ENCODE data around the gene PEPD.

Gene PEPD

DNA sequence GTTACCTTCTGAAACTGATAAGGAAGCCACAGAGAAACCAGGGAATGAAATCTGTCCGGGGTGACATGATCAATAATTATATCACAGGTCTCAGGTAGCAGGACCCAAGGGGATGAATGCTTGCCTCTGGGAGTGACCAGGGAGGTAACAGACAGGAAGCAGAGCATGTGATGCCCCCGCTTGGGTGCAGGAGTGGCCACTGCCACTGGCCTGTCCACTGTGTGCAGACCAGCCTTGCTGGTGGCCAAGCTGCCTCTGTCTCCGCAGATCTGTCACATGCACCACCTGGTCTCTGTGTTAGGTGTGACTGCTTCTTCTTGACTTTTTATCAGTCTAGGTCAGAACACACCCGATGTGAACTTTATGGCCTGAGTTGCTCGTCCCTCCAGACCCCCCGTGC lies 71.8 kb downstream of the PEPD start:
- Histone ChIP-seq H3K9me3 (ENCODE audit: control insufficient read depth in 1 of 2, low read length in 2 of 2) (no peaks in the 10 kb centered on the region), H3K27me3 (ENCODE audit: low read depth, low read length) (no peaks in the 10 kb centered on the region), H3K4me3 (ENCODE audit: low read depth in 1 of 2, low read length in 2 of 2) (no peak overlapping the region), H3K4me1 (ENCODE audit: control insufficient read depth in 1 of 2, insufficient read depth in 2 of 2, low read length in 2 of 2) (no peaks in the 10 kb centered on the region), H3K36me3 (ENCODE audit: control insufficient read depth in 1 of 2, insufficient read depth in 2 of 2, low read length in 2 of 2) (peaks cover 5 to 6% of the 10 kb centered on the region in 2 donors), H3K27ac (ENCODE audit: low read length) (no peak overlapping the region)

DNA sequence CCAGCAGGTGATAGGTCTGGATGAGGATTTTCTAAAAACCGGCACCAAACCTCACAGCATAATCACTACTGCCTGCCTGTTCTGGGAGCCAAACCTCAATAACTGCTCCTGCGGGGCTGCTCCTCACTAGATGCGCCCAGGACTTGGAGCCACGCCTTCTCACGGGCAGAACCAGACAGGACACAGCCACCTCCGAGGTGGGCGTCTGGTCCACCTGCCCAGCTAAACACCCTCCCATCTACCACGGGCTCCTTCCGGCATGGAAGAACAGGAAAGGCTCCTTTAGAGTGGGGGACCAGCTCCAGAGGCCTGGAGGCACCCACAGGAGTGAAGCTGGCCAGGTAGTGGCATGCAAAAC lies 73.5 kb downstream of the PEPD start:
- no peak overlapping the region for H3K27ac ChIP-seq (ENCODE audit: low read length)
- no peaks in the 10 kb centered on the region for H3K27me3 ChIP-seq (ENCODE audit: low read depth, low read length)
- H3K9me3 ChIP-seq (ENCODE audit: control insufficient read depth in 1 of 2, low read length in 2 of 2) = no peaks in the 10 kb centered on the region
- H3K4me3 ChIP-seq (ENCODE audit: low read depth in 1 of 2, low read length in 2 of 2) = no peak overlapping the region
- H3K4me1 ChIP-seq (ENCODE audit: control insufficient read depth in 1 of 2, insufficient read depth in 2 of 2, low read length in 2 of 2) = no peaks in the 10 kb centered on the region
- peaks cover 6 to 9% of the 10 kb centered on the region in 2 donors for H3K36me3 ChIP-seq (ENCODE audit: control insufficient read depth in 1 of 2, insufficient read depth in 2 of 2, low read length in 2 of 2)

DNA sequence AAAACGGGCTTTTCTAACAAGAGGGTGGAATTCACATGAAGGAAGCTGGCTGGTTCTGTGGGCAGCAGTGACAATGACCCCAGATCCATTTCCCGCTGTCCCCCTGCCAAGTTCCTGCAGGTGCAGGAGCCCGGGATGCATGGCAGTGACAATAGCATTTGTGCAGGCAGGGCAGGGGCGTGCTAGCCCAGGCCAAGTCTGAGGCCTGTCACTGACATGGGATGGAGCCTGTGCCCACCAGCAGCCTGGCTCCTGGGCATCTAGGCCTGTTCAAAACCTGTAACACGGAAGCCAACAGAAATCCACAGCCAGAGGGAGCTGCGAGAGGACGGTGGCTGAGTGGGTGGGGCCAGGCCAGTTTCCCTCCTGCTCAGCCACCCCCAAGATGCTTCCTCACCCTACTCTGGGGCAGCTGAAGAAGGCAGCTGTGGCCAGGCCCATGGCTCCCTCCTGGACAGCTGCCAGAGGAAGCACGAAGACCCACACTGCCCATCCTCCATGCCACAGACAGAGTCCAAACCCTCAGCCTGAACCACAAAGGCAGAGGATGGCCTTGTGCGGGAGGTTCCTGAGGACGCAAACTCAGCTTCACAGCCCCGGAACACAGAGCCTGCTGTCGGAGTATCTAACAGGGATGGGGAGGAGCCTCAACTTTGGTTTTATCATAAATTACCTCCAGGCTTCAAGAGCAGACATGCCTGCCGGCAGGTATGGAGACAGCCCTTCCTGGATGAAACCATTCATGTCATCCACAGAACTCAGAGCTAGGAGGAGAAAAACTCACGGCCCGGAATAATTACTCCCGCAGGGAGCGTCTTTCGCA lies 74.0 kb downstream of the PEPD start:
- H3K9me3 ChIP-seq (ENCODE audit: control insufficient read depth in 1 of 2, low read length in 2 of 2) = no peaks in the 10 kb centered on the region
- no peaks in the 10 kb centered on the region for H3K4me1 ChIP-seq (ENCODE audit: control insufficient read depth in 1 of 2, insufficient read depth in 2 of 2, low read length in 2 of 2)
- H3K4me3 ChIP-seq (ENCODE audit: low read depth in 1 of 2, low read length in 2 of 2) = no peak overlapping the region
- H3K36me3 ChIP-seq (ENCODE audit: control insufficient read depth in 1 of 2, insufficient read depth in 2 of 2, low read length in 2 of 2) = peaks cover 6 to 9% of the 10 kb centered on the region in 2 donors
- H3K27ac ChIP-seq (ENCODE audit: low read length) = no peak overlapping the region
- no peaks in the 10 kb centered on the region for H3K27me3 ChIP-seq (ENCODE audit: low read depth, low read length)

DNA sequence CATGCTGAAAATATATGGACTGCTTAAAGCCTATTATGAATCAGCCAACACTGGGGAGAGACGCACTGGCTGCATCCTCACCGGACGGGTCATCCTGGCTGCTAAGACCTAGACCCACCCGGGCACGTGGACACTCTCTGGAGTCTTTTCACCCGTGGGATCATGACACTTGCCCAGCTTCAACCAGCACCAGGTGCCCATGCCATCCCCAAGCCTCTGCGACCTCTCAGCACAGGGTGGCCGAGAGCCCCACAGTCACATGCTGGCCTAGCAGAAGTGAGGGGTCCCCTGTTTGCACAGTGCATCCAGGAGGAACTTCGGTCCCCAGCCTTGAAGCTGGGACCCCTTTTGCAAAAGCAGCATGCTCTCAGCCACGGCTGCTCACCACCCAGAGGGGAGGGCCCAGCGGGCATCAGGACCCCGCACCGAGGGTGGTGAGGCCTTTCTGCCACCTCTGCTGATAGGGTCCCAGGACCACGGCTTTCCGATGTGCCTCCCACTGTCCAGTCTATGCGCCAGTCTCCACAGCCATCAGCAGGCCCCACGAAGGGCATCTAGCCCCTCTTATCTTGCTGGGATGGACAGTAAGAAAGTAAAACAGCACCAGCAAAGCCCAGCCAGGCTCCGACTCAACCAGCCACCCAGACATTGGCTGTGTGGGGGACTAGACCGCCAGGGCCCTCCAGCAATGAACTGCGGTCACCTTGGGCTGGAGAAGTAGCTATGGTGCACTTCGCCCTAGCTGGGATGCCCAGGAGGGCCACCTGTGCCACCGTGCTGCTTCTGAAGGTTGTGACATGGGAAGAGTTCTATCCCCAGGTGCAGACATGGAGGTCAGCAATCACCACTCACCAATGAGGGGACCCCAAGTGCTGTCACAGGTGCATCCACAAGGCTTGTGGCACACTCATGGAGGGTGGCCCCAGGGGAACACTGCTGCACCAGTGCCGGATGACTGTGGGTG lies 75.0 kb downstream of the PEPD start:
- Histone ChIP-seq H3K4me1 (ENCODE audit: control insufficient read depth in 1 of 2, insufficient read depth in 2 of 2, low read length in 2 of 2) (no peaks in the 10 kb centered on the region), H3K4me3 (ENCODE audit: low read depth in 1 of 2, low read length in 2 of 2) (no peak overlapping the region), H3K9me3 (ENCODE audit: control insufficient read depth in 1 of 2, low read length in 2 of 2) (no peaks in the 10 kb centered on the region), H3K36me3 (ENCODE audit: control insufficient read depth in 1 of 2, insufficient read depth in 2 of 2, low read length in 2 of 2) (peaks cover 6 to 9% of the 10 kb centered on the region in 2 donors), H3K27me3 (ENCODE audit: low read depth, low read length) (no peaks in the 10 kb centered on the region), H3K27ac (ENCODE audit: low read length) (no peak overlapping the region)

DNA sequence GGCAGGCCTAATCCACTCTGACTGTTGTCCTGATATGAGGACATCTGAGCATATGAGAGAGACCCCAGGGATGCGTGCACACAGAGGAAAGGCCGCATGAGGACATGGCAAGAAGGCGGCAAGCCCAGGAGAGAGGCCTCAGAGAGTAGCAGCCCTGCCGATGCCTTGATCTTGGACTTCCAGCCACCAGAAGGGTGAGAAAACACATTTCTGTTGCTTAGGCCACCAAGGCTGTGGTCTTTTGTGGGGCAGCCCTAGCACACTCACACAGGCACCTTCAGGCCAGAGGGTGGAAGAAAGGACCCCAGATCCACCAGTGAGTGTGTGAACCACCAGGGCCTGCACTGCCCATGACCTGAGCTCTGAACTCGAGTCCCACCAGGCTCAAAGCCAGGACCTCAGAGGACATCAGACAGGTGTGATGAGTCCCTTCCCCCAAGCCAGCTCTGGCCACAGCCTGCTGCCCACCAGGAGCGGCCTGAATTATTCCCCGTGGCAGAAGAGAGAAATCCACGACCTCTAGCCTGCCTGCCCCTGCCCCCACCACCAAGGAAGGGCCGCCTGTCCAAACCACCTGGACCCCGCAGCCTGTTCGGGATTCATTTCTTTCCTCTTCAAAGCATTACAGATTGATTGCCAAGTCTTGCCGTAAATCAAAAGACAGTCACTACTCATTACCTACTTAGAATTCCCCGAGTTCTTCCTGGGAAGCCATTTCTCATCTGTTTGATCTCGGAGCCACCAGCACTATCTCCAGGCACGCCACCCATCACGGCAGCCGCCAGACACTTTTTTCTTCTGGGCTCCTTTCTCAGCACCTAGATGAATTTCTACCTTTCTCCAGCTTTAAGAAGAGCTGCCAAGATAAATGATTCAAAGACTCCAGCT lies 75.9 kb downstream of the PEPD start:
- no peak overlapping the region for H3K27ac ChIP-seq (ENCODE audit: low read length)
- no peaks in the 10 kb centered on the region for H3K4me1 ChIP-seq (ENCODE audit: control insufficient read depth in 1 of 2, insufficient read depth in 2 of 2, low read length in 2 of 2)
- H3K4me3 ChIP-seq (ENCODE audit: low read depth in 1 of 2, low read length in 2 of 2) = no peak overlapping the region
- no peaks in the 10 kb centered on the region for H3K27me3 ChIP-seq (ENCODE audit: low read depth, low read length)
- no peaks in the 10 kb centered on the region for H3K9me3 ChIP-seq (ENCODE audit: control insufficient read depth in 1 of 2, low read length in 2 of 2)
- peaks cover 6 to 9% of the 10 kb centered on the region in 2 donors for H3K36me3 ChIP-seq (ENCODE audit: control insufficient read depth in 1 of 2, insufficient read depth in 2 of 2, low read length in 2 of 2)

DNA sequence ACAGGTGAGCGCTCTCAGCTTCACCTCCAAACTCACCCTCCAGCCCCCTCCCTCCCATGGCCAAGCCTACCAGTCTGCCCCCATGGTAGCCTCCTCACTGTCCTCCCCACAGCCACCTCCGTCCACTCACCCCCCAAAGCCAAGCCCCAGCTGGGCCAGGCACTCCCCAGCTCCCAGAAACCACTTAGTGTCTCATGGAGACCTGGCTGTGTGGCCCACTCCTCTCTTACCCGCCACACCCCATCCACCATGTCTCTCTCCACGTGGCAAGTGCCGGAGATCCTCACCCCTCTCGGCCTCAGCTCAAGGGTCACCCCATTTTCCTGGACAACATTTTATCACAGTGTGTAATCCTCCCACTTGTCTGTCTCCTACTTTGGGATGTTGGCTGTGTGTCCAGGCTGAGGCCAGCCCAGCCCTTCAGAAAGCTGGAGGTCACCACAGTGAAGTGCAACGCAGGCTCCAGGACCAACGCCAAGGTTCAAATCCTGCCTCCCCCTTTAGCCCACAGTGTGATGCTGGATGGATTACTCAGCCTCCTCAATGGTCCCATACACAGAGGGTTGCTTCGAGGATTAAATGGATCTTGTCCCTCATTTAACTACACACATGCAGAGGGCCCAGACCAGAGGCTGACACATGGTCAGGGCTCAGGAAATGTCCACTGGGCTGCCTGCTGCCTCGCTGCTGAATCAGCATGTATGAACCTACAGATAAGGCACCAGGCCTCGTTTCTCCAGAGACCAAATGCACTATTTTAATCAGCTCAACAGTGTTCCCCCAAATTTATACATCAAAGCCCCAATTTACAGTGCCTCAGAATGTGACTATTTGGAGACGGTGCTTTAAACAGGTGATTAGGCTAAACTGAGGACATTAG lies 76.8 kb downstream of the PEPD start:
- H3K4me1 ChIP-seq (ENCODE audit: control insufficient read depth in 1 of 2, insufficient read depth in 2 of 2, low read length in 2 of 2) = no peaks in the 10 kb centered on the region
- H3K4me3 ChIP-seq (ENCODE audit: low read depth in 1 of 2, low read length in 2 of 2) = no peak overlapping the region
- H3K27ac ChIP-seq (ENCODE audit: low read length) = no peak overlapping the region
- H3K9me3 ChIP-seq (ENCODE audit: control insufficient read depth in 1 of 2, low read length in 2 of 2) = no peaks in the 10 kb centered on the region
- H3K27me3 ChIP-seq (ENCODE audit: low read depth, low read length) = no peaks in the 10 kb centered on the region
- peaks cover 3 to 9% of the 10 kb centered on the region in 2 donors for H3K36me3 ChIP-seq (ENCODE audit: control insufficient read depth in 1 of 2, insufficient read depth in 2 of 2, low read length in 2 of 2)

DNA sequence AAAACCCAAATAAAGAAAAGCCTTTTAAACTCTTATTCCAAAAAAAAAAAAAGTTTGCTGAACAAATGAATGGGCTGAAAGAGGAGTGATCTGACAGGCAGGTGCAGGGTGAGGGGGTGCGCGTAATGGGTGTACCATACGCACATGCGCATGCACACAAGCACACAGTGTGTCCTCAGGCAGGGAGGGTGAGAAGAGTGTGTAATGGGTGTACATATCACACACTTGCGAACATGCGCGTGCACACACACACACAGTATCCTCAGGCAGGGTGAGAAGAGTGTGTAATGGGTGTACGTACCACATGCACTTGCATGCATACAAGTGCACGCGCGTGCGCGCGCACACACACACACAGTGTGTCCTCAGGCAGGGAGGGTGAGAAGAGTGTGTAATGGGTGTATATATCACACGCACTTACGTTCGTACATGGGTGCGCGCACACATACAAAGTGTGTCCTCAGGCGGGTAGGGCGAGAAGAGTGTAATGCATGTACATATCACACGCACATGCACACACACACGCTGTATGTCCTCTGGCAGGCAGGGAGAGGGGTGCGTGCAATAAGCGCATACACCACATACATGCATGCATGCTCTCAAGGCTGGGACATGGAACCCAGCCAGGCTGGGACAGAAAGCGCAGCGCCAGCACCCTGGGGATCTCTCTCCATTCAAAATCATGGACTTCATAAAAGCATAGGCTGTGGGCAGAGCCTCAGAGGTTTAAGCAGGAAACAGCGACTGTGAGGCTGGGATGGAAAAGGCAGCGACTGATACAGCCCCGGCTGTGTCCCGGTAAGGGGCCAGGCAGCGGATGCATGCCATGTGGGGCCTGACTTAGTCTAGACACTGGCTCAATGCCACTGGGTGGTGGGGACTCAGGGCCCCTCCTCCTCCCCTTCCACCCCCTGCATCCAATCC lies 77.7 kb downstream of the PEPD start:
- no peak overlapping the region for H3K27ac ChIP-seq (ENCODE audit: low read length)
- no peak overlapping the region for H3K4me3 ChIP-seq (ENCODE audit: low read depth in 1 of 2, low read length in 2 of 2)
- H3K9me3 ChIP-seq (ENCODE audit: control insufficient read depth in 1 of 2, low read length in 2 of 2) = no peaks in the 10 kb centered on the region
- peaks cover 0 to 4% of the 10 kb centered on the region in 2 donors for H3K36me3 ChIP-seq (ENCODE audit: control insufficient read depth in 1 of 2, insufficient read depth in 2 of 2, low read length in 2 of 2)
- no peaks in the 10 kb centered on the region for H3K27me3 ChIP-seq (ENCODE audit: low read depth, low read length)
- no peaks in the 10 kb centered on the region for H3K4me1 ChIP-seq (ENCODE audit: control insufficient read depth in 1 of 2, insufficient read depth in 2 of 2, low read length in 2 of 2)

DNA sequence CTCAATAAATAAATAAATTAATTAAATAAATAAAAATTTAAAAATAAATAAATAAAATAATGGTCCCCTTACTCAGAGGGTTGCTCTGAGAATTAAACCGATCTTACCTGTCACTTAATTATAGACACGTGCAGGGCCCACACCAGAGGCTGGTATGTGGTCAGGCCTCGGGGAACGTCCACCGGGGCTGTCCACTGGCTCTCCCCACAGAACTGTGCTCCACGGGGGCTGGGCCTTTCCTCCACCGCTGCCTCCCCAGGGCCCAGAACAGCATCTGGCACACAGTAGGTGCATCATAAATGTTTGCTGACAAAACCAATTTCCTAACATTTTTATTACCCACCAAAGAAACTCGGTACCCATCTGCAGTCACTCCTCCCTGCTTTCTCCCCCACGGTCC lies 78.9 kb downstream of the PEPD start:
- peaks cover 0 to 4% of the 10 kb centered on the region in 2 donors for H3K36me3 ChIP-seq (ENCODE audit: control insufficient read depth in 1 of 2, insufficient read depth in 2 of 2, low read length in 2 of 2)
- H3K4me3 ChIP-seq (ENCODE audit: low read depth in 1 of 2, low read length in 2 of 2) = no peak overlapping the region
- no peak overlapping the region for H3K27ac ChIP-seq (ENCODE audit: low read length)
- H3K9me3 ChIP-seq (ENCODE audit: control insufficient read depth in 1 of 2, low read length in 2 of 2) = no peaks in the 10 kb centered on the region
- H3K27me3 ChIP-seq (ENCODE audit: low read depth, low read length) = no peaks in the 10 kb centered on the region
- peaks cover 0 to 7% of the 10 kb centered on the region in 2 donors for H3K4me1 ChIP-seq (ENCODE audit: control insufficient read depth in 1 of 2, insufficient read depth in 2 of 2, low read length in 2 of 2)

DNA sequence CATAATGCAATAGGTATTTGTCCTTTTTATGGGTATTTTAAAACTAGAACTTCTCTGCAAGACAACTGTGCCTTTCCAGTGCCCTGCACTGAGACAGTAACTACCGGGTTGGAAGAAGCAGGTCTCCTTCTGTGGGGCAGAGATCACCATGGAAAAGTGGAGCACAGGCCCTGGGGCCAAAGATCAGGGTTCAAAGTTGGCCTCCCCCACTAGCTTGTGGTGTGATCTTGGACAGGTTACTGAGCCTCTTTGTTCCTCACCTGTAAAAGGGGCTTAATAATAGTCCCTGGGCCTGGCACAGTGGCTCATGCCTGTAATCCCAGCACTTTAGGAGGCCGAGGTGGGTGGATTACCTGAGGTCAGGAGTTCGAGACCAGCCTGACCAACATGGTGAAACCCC lies 79.8 kb downstream of the PEPD start:
- Histone ChIP-seq H3K27ac (ENCODE audit: low read length) (no peak overlapping the region), H3K36me3 (ENCODE audit: control insufficient read depth in 1 of 2, insufficient read depth in 2 of 2, low read length in 2 of 2) (peaks cover 0 to 4% of the 10 kb centered on the region in 2 donors), H3K4me3 (ENCODE audit: low read depth in 1 of 2, low read length in 2 of 2) (no peak overlapping the region), H3K9me3 (ENCODE audit: control insufficient read depth in 1 of 2, low read length in 2 of 2) (no peaks in the 10 kb centered on the region), H3K4me1 (ENCODE audit: control insufficient read depth in 1 of 2, insufficient read depth in 2 of 2, low read length in 2 of 2) (peaks cover 0 to 7% of the 10 kb centered on the region in 2 donors), H3K27me3 (ENCODE audit: low read depth, low read length) (no peaks in the 10 kb centered on the region)
